Neural progenitor cell (in vitro differentiated cells): ENCODE measurements around the gene MYEOV.

Experiments used
- CTCF ChIP-seq: fragments of 200-600 bp; sonication (generic); IDR thresholded peaks from 2 replicates; pipeline ENCODE4 v1.5.1; 2017; ENCODE audit warnings: antibody characterized with exemption, mild to moderate bottlenecking
- EZH2 ChIP-seq: fragments of 200-600 bp; sonication (generic); IDR thresholded peaks from 2 replicates; pipeline ENCODE4 v1.6.1; 2017; ENCODE audit warnings: antibody characterized with exemption, mild to moderate bottlenecking, moderate library complexity
- EZH2phosphoT487 ChIP-seq: fragments of 200-600 bp; sonication (generic); IDR thresholded peaks from 2 replicates; pipeline ENCODE4 v1.6.1; 2017; ENCODE audit warnings: antibody characterized with exemption

- TF ChIP-seq EZH2 (no peak), CTCF (no peak), EZH2phosphoT487 (no peak)
Observed at GRCh38 chr11:69339041-69339733, 45.2 kb downstream of the MYEOV start.
